ENCODE results near the gene KIR3DL2. TPM values are rescaled to one million over a fixed set of nuclear protein-coding genes. Genes with fewer than 3 reads are reported as not detected.
"Not testable (repeated sequence)": the region's sequence is repeated elsewhere in the genome, so short reads cannot be mapped to it uniquely, and the experiment has no call there.

KIR3DL2 gene
- total RNA-seq: not detected
- long read RNA-seq: 0 reads

DNA sequence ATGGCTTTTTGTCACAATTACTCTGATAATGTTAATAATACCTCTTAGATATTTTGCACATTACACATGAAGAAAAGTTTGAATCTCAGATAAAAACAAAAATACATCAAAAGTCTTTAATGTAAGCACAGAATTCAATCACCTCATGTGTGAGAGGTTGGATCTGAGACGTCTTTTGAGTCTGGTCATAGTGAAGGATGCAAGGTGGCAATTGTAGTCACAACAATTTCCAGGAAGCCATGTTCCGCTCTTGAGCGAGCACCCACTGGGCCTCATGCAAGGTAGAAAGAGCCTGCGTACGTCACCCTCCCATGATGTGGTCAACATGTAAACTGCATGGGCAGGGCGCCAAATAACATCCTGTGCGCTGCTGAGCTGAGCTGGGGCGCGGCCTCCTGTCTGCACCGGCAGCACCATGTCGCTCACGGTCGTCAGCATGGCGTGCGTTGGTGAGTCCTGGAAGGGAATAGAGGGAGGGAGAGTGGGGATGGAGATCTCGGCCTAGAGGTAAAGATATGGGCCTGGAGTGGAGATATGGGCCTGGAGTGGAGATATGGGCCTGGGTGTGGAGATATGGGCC, at the start of gene KIR3DL2:
KIR3DL2 (plus strand) TSS at position 383 of the 580 bp plus-strand sequence; CDS start at position 416, 33 bp downstream.
- intact Hi-C loops (cut with DNase I); DNase-seq (ENCODE audit: low spot score): not testable (repeated sequence)

DNA sequence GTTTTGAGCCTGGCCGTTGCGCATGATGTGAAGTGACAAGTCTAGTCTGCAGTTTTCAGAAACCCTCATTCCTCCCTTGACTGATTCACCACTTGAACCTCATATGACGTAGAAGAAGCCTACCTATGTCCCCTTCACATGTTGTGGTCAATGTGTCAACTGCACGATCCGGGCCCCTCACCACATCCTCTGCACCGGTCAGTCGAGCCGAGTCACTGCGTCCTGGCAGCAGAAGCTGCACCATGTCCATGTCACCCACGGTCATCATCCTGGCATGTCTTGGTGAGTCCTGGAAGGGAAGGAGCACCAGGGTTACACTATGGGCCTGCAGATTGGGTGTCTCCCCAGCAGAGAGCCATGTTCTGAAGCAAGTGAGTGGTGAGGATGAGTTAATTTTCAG, 46.8 kb upstream of the KIR3DL2 start, which contains the start of gene KIR2DL4:
KIR2DL4 (plus strand) TSS at position 201 of the 400 bp plus-strand sequence; CDS start at position 243, 42 bp downstream.
- DNase-seq (ENCODE audit: low spot score): no peak
- intact Hi-C loops (cut with DNase I): no loop called here

DNA sequence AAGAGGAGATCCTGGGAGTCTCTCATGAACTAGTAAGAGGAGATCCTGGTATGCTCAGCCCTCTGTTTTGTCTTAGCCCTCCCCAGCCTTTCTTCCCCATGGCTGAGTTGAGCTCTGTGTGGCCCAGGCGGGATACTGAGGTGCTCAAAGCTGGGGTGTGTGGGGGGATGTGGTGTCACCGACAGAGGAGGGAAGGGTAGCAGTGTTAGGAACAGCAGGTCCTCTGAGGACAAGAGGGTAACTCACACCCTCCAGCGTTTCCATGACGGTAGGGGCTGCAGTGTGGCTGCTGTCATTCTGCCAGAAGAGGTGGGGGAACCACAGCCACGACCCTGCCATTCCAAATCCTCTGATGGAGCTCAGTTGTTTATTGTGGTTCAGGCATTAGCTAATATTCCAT, 46.1 kb upstream of the KIR3DL2 start:
- DNase-seq (ENCODE audit: low spot score): no peak

DNA sequence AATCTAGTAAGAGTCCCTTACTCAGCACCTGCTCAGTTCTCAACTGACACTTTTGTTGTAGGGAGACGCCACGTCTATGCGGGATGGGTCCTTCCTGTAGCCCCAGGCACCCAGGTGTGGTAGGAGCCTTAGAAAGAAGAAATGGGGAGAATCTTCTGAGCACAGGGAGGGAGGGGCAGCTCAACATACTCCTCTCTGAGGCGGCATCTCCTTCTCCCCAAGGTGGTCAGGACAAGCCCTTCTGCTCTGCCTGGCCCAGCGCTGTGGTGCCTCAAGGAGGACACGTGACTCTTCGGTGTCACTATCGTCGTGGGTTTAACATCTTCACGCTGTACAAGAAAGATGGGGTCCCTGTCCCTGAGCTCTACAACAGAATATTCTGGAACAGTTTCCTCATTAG, 45.7 kb upstream of the KIR3DL2 start:
- DNase-seq (ENCODE audit: low spot score): no peak
- intact Hi-C loops (cut with DNase I): no loop called here

More for the DNA sequence above, 46.1 kb upstream of the KIR3DL2 start:
- intact Hi-C loops (cut with DNase I): no loop called here

DNA sequence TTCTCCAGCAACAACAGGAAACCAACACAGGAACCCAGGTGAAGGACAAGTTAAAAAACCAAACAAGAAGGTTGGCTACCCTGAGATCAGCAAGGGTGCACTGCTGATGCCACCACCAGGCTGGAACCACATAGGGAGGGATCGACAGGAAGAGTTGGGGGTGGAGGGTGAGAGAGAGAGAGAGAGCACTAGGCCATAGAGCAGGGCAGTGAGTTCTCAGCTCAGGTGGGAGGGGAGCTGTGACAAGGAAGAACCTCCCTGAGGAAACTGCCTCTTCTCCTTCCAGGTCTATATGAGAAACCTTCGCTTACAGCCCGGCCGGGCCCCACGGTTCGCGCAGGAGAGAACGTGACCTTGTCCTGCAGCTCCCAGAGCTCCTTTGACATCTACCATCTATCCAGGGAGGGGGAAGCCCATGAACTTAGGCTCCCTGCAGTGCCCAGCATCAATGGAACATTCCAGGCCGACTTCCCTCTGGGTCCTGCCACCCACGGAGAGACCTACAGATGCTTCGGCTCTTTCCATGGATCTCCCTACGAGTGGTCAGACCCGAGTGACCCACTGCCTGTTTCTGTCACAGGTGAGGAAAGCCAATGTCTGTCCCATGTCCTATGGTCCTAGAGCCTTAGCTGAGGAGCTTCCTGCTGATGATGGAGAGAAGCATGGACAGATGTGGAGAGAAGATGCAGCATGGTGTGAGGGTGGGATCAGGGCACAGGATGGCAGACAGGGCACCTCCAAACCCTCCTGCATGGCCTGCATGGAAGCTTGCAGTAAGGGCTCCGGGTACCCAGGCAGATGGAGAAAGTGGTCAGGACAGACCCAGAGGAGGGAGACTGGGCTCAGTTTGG, 44.4 kb upstream of the KIR3DL2 start:
- intact Hi-C loops (cut with DNase I): no loop called here
- DNase-seq (ENCODE audit: low spot score): no peak

DNA sequence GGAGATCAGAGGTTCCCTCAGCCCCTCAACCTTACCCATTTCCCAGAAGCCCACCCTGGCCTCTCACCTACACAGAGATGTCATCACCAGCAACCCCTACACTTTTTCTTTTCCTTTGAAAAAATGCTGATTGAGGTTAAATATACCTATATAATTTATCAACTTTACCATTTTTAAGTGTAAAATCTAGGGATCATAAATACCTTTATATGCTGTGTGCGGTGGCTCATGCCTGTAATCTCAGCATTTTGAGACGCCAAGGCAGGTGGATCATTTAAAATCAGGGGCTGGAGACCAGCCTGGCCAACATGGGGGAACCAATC, 43.8 kb upstream of the KIR3DL2 start:
- intact Hi-C loops (cut with DNase I): no loop called here
- no peak for DNase-seq (ENCODE audit: low spot score)

DNA sequence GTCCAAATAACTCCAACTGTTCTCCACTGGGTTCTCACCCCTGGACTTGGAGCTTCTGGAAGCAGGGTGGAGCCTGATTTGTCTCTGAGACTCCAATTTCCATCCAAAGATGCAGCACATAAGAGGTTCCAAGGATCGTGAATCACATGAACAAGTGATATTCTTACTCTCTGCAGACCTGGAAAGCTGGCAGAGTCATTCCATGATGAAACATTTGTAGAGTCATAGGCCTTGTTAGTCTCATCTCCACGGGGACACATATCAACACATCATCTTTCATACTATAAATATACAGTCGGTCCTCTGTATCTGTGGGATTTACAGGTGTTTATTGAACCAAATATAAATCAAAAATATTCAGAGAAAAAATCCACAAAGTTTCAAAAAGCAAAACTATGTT, 35.7 kb upstream of the KIR3DL2 start:
- intact Hi-C loops (cut with DNase I); DNase-seq (ENCODE audit: low spot score): not testable (repeated sequence)

DNA sequence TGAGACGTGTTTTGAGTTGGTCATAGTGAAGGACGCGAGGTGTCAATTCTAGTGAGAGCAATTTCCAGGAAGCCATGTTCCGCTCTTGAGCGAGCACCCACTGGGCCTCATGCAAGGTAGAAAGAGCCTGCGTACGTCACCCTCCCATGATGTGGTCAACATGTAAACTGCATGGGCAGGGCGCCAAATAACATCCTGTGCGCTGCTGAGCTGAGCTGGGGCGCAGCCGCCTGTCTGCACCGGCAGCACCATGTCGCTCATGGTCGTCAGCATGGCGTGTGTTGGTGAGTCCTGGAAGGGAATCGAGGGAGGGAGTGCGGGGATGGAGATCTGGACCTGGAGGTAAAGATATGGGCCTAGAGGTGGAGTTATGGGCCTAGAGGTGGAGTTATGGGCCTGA, 34.0 kb upstream of the KIR3DL2 start, which contains the start of gene KIR3DL1:
KIR3DL1 (plus strand) TSS at position 218 of the 400 bp plus-strand sequence.
- DNase-seq (ENCODE audit: low spot score); intact Hi-C loops (cut with DNase I): not testable (repeated sequence)

DNA sequence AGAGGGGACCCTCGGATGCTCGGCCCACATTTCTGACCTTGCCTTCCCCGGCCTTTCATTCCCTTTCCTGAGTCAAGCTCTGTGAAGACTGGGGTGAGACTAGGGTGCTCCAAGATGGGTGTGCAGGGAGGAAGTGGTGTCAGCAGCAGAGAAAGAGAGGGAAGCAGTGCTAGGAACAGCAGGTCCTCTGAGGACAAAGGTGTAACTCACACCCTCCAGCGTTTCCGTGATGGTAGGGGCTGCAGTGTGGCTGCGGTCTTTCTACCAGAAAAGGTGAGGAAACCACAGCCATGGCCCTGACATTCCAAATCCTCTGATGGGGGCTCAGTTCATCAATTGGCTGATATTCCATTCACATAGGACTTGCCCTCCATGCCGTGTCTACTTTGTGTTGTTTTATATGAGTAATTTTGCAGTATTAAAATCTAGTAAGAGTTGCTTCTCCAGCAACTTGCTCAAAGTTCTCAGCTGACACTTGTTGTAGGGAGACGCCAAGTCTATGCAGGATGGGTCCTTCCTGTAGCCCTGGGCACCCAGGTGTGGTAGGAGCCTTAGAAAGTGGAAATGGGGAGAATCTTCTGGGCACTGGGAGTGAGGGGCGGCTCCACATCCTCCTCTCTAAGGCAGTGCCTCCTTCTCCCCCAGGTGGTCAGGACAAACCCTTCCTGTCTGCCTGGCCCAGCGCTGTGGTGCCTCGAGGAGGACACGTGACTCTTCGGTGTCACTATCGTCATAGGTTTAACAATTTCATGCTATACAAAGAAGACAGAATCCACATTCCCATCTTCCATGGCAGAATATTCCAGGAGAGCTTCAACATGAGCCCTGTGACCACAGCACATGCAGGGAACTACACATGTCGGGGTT, 32.3 kb upstream of the KIR3DL2 start:
- intact Hi-C loops (cut with DNase I): no loop called here
- DNase-seq (ENCODE audit: low spot score): no peak

DNA sequence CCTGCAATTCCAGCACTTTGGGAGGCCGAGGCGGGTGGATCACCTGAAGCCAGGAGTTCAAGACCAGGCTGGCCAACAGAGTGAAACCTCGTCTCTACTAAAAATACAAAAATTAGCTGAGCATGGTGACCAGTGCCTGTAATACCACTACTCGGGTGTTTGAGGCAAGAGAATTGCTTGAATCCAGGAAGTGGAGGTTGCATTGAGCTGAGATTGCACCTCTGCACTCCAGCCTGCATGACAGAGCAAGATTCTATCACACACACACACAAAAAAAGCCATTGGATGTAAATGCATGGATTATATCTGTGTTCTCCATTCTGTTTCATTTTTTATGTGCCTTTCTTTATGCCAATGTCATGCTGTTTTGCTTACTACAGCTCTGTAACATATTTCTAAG, 25.8 kb upstream of the KIR3DL2 start:
- intact Hi-C loops (cut with DNase I); DNase-seq (ENCODE audit: low spot score): not testable (repeated sequence)

DNA sequence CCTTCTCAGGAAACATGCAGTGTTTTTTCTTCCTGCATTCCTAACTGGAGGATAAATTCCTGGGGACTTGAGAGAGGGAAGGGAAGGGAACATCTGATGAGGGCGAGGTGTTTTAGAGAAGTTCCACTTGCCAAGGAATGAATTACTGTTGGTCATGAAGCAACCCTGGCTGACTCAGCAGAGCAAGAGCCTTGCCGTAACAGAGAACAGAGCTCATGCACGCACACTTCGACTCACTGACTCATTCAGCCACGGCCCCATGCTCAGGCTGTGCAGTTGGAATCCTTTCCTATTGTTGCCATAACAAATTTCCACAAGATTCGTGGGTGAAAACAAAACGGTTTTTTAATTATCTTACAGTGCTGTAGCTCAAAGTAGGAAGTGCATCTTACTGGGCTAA, 24.9 kb upstream of the KIR3DL2 start:
- DNase-seq (ENCODE audit: low spot score): peak; percentile 83
- intact Hi-C loops (cut with DNase I): not testable (repeated sequence)

DNA sequence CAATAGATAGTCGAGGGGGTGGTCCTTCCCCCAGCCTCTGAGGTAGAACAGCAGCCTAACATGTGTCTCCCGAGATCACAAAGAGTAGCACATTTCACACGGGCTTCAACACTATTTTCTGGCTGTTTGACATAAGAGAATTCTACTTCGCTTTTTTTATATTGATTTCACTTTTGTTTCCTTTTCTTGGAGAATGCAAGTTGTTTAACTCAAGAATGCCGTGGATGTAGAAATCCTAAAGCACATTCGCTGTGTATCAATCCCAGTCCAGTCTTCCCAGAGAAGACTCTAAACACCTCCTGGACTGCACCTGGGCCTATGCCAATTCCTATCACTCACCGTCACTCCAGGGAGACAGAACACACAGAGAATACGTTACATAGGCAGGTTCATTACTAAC, 22.2 kb upstream of the KIR3DL2 start:
- DNase-seq (ENCODE audit: low spot score); intact Hi-C loops (cut with DNase I): not testable (repeated sequence)

DNA sequence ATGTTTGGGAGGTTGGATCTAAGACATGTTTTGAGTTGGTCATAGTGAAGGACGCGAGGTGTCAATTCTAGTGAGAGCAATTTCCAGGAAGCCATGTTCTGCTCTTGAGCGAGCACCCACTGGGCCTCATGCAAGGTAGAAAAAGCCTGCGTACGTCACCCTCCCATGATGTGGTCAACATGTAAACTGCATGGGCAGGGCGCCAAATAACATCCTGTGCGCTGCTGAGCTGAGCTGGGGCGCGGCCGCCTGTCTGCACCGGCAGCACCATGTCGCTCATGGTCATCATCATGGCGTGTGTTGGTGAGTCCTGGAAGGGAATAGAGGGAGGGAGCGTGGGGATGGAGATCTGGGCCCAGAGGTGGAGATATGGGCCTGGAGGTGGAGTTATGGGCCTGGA, 17.7 kb upstream of the KIR3DL2 start, which contains the start of gene KIR2DS4:
KIR2DS4 (plus strand) TSS at position 181 of the 400 bp plus-strand sequence.
- intact Hi-C loops (cut with DNase I); DNase-seq (ENCODE audit: low spot score): not testable (repeated sequence)

DNA sequence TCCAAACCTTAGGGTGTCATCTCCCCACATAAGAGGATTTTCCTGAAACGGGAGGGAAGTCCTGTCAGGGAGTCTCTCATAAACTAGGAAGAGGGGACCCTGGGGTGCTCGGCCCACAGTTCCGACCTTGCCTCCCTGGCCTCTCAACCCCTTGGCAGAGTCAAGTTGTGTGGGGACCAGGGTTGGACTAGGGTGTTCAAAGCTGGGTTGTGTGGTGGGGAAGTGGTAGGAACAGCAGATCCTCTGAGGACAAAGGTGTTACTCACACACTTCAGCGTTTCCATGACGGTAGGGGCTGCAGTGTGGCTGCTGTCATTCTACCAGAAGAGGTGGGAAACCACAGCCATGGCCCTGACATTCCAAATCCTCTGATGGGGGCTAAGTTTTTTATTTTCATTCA, 15.1 kb upstream of the KIR3DL2 start:
- DNase-seq (ENCODE audit: low spot score); intact Hi-C loops (cut with DNase I): not testable (repeated sequence)

DNA sequence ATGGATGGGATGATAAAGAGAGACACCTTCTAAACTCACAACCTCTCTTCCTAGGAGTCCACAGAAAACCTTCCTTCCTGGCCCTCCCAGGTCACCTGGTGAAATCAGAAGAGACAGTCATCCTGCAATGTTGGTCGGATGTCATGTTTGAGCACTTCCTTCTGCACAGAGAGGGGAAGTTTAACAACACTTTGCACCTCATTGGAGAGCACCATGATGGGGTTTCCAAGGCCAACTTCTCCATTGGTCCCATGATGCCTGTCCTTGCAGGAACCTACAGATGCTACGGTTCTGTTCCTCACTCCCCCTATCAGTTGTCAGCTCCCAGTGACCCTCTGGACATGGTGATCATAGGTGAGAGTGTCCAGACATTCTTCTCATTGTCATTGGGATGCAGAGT, 12.7 kb upstream of the KIR3DL2 start:
- intact Hi-C loops (cut with DNase I): not testable (repeated sequence)

DNA sequence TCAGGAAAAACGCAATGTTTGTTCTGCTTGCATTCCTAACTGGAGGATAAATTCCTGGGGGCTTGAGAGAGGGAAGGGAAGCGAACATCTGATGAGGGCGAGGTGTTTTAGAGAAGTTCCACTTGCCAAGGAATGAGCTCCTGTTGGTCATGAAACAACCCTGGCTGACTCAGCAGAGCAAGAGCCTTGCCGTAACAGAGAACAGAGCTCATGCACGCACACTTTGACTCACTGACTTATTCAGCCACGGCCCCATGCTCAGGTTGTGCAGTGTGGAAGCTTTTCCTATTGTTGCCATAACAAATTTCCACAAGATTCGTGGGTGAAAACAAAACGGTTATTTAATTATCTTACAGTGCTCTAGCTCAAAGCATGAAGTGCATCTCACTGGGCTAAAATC, 7.1 kb upstream of the KIR3DL2 start:
- DNase-seq (ENCODE audit: low spot score); intact Hi-C loops (cut with DNase I): not testable (repeated sequence)

More for the DNA sequence above, 12.7 kb upstream of the KIR3DL2 start:
- peak; percentile 78 for DNase-seq (ENCODE audit: low spot score)

DNA sequence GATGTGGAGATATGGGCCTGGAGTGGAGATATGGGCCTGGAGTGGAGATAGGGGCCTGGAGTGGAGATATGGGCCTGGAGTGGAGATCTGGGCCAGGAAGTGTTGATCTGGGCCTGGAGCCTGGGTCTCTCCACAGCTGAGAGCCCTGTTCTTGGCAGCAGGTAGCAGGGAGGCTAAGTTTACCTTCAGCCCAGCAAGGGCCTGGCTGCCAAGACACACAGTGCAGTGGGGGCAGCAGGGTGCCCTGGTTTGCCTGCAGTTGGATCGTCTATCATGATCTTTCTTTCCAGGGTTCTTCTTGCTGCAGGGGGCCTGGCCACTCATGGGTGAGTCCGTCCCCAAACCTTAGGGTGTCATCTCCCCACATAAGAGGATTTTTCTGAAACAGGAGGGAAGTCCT, 687 bp downstream of the KIR3DL2 start:
- no peak for DNase-seq (ENCODE audit: low spot score)
- intact Hi-C loops (cut with DNase I): no loop called here

DNA sequence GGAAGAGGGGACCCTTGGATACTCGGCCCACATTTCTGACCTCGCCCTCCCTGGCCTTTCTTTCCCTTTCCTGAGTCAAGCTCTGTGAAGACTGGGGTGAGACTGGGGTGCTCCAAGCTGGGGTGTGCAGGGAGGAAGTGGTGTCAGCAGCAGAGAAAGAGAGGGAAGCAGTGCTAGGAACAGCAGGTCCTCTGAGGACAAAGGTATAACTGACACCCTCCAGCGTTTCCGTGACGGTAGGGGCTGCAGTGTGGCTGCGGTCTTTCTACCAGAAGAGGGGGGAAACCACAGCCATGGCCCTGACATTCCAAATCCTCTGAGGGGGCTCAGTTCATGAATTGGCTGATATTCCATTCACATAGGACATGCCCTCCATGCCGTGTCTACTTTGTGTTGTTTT, 1.1 kb downstream of the KIR3DL2 start:
- DNase-seq (ENCODE audit: low spot score): no peak
- intact Hi-C loops (cut with DNase I): no loop called here

DNA sequence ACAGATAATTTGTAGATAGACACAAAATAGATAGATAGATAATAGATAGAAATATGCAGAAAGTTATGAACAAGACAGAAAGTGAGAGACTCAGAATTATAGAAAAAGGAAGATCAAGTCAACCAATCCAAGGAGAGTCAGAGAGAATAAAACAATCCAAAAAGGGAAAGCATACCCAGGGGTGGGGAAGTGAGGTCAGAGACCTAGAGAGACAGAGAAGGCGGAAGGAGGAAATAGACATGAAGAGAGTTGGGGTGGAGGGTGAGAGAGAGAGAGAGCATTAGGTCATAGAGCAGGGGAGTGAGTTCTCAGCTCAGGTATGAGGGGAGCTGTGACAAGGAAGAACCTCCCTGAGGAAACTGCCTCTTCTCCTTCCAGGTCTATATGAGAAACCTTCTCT, 5.0 kb downstream of the KIR3DL2 start:
- intact Hi-C loops (cut with DNase I); DNase-seq (ENCODE audit: low spot score): not testable (repeated sequence)

DNA sequence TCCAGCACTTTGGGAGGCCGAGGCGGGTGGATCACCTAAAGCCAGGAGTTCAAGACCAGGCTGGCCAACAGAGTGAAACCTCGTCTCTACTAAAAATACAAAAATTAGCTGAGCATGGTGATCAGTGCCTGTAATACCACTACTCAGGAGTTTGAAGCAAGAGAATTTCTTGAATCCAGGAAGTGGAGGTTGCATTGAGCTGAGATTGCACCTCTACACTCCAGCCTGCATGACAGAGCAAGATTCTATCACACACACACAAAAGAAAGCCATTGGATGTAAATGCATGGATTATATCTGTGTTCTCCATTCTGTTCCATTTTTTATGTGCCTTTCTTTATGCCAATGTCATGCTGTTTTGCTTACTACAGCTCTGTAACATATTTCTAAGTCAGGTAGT, 8.2 kb downstream of the KIR3DL2 start:
- DNase-seq (ENCODE audit: low spot score); intact Hi-C loops (cut with DNase I): not testable (repeated sequence)

Measured in cardiac septum (tissue), 1 donor.